ENCODE data around the gene HNRNPL. TPM values are rescaled to one million over a fixed set of nuclear protein-coding genes. Genes with fewer than 3 reads are reported as not detected.
"Not testable (repeated sequence)": the region's sequence is repeated elsewhere in the genome, so short reads cannot be mapped to it uniquely, and the experiment has no call there.

The HNRNPL gene
- total RNA-seq, 1 experiment from 2014 or later, result 212 TPM

DNA sequence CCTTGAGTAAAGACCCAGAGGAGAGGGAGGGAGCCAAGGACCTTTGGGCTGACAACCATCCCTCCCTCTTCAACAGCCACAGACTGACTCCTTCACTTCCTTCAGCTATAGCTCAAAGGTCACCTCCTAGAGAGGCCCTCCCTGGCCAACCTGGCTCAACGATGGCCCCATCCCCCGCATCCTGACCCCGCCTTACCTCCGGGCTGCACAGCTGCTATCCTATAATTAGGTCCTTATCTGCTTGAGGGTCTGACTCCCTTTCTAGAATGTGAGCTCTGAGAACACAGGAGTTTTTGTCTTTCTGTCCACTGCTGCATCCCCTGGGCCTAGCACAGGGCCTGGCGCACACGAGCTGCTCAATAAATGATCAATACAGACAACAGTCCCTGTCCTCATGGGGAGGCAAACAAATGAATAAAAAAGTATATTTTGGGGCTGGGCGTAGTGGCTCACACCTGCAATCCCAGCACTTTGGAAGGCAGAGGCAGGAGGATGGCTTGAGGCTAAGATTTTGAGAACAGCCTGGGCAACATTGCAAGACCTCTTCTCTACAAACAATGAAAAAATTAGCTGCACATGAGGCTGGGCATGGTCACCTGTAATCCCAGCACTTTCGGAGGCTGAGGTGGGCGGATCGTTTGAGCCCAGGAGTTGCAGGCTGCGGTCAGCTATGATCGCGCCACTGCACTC, 30.4 kb downstream of the HNRNPL start:
- no peaks in the 10 kb centered on the region for H3K27me3 ChIP-seq (ENCODE audit: low read length)
- no peak overlapping the region for H2AFZ ChIP-seq (ENCODE audit: low read length)
- H3K4me1 ChIP-seq (ENCODE audit: low read length), result no peaks in the 10 kb centered on the region
- no peak overlapping the region for H3K27ac ChIP-seq (ENCODE audit: low read length)
- no peak overlapping the region for H3K4me3 ChIP-seq (ENCODE audit: low read length)
- no peak overlapping the region for H3K4me2 ChIP-seq (ENCODE audit: low read depth, low read length, poor library complexity, severe bottlenecking)
- H3K79me2 ChIP-seq (ENCODE audit: low read length), result no peaks in the 10 kb centered on the region
- H4K20me1 ChIP-seq (ENCODE audit: insufficient read depth, low read depth, low read length), result no peaks in the 10 kb centered on the region
- no peak overlapping the region for H3K9ac ChIP-seq (ENCODE audit: low read length)
- H3K36me3 ChIP-seq (ENCODE audit: insufficient read depth, low read length), result peaks cover 11% of the 10 kb centered on the region
- H3K9me2 ChIP-seq (replicated peaks; ENCODE audit: insufficient read depth, low read length), result no peaks in the 10 kb centered on the region
- no peak for DNase-seq
- H3K9me3 ChIP-seq (ENCODE audit: low read length), result no peaks in the 10 kb centered on the region

DNA sequence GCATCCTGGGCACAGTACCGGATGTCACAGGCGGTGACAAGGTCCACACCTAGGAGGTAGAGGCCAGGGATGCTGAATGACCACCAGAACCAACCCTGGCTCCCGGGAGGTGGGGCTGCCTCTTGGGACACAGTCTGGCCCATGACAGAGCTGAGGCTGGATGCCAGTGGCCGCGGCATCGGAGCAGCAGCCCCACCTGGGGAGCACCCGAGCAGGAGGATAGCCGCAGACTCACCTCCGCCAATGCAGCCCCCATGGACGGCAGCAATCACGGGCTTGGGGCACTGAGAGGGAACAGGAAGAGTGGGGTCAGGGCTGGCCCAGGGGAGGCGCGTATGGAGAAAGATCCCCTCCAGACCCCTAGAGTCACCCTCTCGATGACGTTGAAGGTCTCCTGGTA, 32.7 kb downstream of the HNRNPL start:
- Histone ChIP-seq H3K4me2 (ENCODE audit: low read depth, low read length, poor library complexity, severe bottlenecking) (no peak overlapping the region), H2AFZ (ENCODE audit: low read length) (no peak overlapping the region), H3K9ac (ENCODE audit: low read length) (no peak overlapping the region), H3K4me3 (ENCODE audit: low read length) (no peak overlapping the region), H3K36me3 (ENCODE audit: insufficient read depth, low read length) (no peaks in the 10 kb centered on the region), H3K27ac (ENCODE audit: low read length) (no peak overlapping the region), H3K9me2 (replicated peaks; ENCODE audit: insufficient read depth, low read length) (no peaks in the 10 kb centered on the region), H3K4me1 (ENCODE audit: low read length) (no peaks in the 10 kb centered on the region), H3K27me3 (ENCODE audit: low read length) (no peaks in the 10 kb centered on the region), H4K20me1 (ENCODE audit: insufficient read depth, low read depth, low read length) (no peaks in the 10 kb centered on the region), H3K9me3 (ENCODE audit: low read length) (no peaks in the 10 kb centered on the region), H3K79me2 (ENCODE audit: low read length) (no peaks in the 10 kb centered on the region)
- no peak for DNase-seq

DNA sequence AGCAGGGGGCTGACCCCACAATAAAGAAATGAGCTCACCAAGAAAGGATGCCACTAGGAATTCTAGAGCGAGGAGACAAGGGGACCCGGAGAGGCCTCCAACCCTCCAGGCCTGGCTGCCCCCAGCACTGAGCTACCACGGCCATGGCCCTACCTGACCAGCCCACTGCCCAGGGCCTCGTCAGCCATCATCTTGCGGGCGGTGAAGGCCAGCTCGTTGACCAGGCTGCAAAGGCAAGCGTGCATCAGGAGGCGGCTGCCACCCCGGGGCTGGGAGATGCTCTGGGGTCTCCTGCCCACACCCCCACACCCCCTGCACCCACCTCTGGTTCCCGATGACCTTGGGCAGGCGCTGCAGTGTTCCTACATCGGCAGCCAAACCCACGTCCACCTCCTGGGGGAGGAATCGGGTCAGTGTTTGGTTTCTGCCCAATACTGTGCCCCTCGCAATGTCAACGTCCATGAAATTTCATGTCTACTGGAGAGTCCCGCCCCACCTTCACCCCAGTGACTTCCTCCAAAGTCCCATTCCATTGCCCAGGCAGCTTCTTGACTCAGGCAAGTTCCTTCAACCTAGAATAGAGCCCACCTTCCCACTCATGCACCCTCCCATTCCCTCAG, 33.5 kb downstream of the HNRNPL start:
- no peaks in the 10 kb centered on the region for H3K9me2 ChIP-seq (replicated peaks; ENCODE audit: insufficient read depth, low read length)
- no peak overlapping the region for H3K4me3 ChIP-seq (ENCODE audit: low read length)
- H3K27me3 ChIP-seq (ENCODE audit: low read length), result no peaks in the 10 kb centered on the region

DNA sequence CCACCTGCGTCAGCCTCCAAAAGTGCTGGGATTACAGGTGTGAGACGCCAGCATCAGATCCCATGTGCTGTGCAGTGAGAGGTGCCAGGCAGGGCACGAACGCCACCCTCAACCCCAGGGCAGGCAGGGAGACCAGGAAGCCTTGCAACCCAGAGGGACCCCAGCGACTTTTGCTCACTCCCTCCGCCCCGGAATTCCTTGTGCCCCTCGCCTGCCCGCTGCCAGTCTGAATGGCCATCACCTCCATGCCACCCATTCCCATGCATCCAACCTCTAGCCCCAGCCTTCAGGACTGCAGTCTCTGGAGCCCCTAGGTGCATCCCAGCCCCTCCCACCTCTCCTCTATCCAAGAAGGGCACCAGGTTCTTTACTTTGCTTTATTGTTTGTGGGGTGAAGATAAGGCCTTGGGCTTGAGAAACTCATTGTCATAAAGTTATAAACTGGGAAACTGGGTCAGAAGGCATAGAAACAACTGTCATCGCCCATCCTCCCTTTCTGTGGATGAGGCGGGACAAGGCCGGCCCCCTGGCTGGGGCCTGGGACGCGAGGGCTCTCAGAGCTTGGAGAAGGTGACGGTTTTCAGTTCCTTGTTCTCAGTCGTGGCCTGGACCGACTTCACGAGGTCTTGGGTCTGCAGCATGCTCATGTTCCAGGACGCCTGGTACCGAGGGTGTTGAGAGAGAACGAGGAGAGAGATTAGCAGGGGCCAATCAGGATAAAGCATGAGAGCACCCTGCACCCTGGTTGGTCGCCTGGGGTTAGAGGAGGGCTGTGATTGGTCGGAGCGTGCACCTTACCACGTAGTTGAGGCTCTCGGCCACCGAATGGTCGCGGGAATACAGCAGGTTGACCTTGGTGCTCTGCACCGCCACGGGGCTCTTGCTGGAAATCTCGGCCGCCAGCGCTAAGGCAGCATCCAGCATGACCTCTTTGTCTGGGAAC, 34.5 kb downstream of the HNRNPL start:
- Histone ChIP-seq H3K9me2 (replicated peaks; ENCODE audit: insufficient read depth, low read length) (no peaks in the 10 kb centered on the region), H3K4me2 (ENCODE audit: low read depth, low read length, poor library complexity, severe bottlenecking) (no peak overlapping the region), H2AFZ (ENCODE audit: low read length) (no peak overlapping the region), H3K79me2 (ENCODE audit: low read length) (no peaks in the 10 kb centered on the region), H4K20me1 (ENCODE audit: insufficient read depth, low read depth, low read length) (no peaks in the 10 kb centered on the region), H3K4me3 (ENCODE audit: low read length) (no peak overlapping the region), H3K9me3 (ENCODE audit: low read length) (no peaks in the 10 kb centered on the region), H3K36me3 (ENCODE audit: insufficient read depth, low read length) (no peaks in the 10 kb centered on the region), H3K4me1 (ENCODE audit: low read length) (no peaks in the 10 kb centered on the region), H3K27me3 (ENCODE audit: low read length) (no peaks in the 10 kb centered on the region), H3K9ac (ENCODE audit: low read length) (no peak overlapping the region), H3K27ac (ENCODE audit: low read length) (no peak overlapping the region)
- no peak for DNase-seq

More for the DNA sequence above, 33.5 kb downstream of the HNRNPL start:
- Histone ChIP-seq H3K9me3 (ENCODE audit: low read length) (no peaks in the 10 kb centered on the region), H2AFZ (ENCODE audit: low read length) (no peak overlapping the region), H3K36me3 (ENCODE audit: insufficient read depth, low read length) (no peaks in the 10 kb centered on the region), H3K4me1 (ENCODE audit: low read length) (no peaks in the 10 kb centered on the region), H3K9ac (ENCODE audit: low read length) (no peak overlapping the region), H3K79me2 (ENCODE audit: low read length) (no peaks in the 10 kb centered on the region), H3K27ac (ENCODE audit: low read length) (no peak overlapping the region), H3K4me2 (ENCODE audit: low read depth, low read length, poor library complexity, severe bottlenecking) (no peak overlapping the region), H4K20me1 (ENCODE audit: insufficient read depth, low read depth, low read length) (no peaks in the 10 kb centered on the region)
- DNase-seq, result no peak

DNA sequence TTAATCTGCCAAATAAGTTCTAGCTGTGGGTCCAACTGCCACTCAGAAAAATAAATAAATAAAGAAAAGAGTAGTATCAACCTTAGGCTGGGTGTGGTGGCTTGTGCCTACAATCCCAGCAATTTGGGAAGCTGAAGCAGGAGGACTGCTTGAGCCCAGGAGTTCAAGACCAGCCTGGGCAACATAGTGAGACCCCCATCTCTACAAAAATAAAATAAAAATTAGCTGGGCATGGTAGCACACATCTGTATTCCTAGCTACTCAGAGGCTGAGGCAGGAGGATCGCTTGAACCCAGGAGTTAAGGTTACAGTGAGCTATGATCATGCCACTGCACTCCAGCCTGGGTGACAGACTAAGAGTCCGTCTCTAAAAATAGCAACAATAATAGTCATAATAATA, 35.9 kb downstream of the HNRNPL start:
- not testable (repeated sequence) for H3K36me3 ChIP-seq (ENCODE audit: insufficient read depth, low read length); H3K79me2 ChIP-seq (ENCODE audit: low read length); H3K27me3 ChIP-seq (ENCODE audit: low read length); H3K4me2 ChIP-seq (ENCODE audit: low read depth, low read length, poor library complexity, severe bottlenecking); H2AFZ ChIP-seq (ENCODE audit: low read length); H3K27ac ChIP-seq (ENCODE audit: low read length); H3K4me1 ChIP-seq (ENCODE audit: low read length); H3K4me3 ChIP-seq (ENCODE audit: low read length); H3K9ac ChIP-seq (ENCODE audit: low read length); H3K9me2 ChIP-seq (replicated peaks; ENCODE audit: insufficient read depth, low read length); H4K20me1 ChIP-seq (ENCODE audit: insufficient read depth, low read depth, low read length); H3K9me3 ChIP-seq (ENCODE audit: low read length); DNase-seq

DNA sequence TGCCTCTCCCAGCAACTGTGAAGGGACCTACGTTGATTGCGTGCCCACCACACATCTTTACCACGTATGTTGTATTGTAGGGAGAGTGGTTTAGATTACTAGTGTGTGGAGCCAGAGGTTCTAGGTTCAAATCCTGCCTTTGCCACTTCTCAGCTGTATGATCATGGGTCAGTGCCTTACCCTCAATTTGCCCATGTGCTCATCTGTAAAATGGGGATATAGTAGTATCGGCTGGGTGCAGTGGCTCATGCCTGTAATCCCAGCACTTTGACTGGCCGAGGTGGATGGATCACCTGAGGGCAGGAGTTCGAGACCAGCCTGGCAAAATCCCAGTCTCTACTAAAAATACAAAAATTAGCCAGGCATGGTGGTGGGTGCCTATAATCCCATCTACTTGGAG, 36.5 kb downstream of the HNRNPL start:
- Histone ChIP-seq H3K9me2 (replicated peaks; ENCODE audit: insufficient read depth, low read length) (no peaks in the 10 kb centered on the region), H3K9ac (ENCODE audit: low read length) (no peak overlapping the region)

DNA sequence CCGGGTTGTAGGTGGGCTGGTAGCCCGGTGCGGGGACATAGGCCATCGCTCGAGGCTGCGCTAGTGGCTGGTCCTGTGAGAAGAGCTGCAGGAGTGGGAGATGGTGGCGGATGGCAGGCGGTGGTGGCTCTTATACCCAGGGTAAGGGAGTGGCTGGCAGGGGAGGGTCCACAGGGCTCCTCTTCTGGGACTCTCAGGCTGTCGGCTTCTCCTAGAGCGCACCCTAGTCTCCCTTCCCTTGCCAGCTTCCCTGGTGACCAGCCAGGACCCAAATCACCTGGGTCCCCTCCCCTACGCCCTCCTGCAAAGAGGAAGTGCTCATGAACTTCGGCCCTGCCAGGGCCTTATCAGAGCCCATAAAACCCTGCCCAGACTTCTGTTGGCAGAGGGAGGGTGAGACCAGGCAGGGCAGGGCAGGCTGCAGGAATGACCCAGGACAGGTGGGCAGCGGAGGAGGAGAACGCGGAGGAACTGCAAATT, 36.9 kb downstream of the HNRNPL start, which contains the start of gene LGALS4:
LGALS4 (minus strand) TSS at position 105 of the 480 bp plus-strand sequence; CDS start at position 46, 59 bp downstream.
- H3K9ac ChIP-seq (ENCODE audit: low read length), result no peak within 1 kb of the TSS
- H3K27me3 ChIP-seq (ENCODE audit: low read length), result no peaks in the 10 kb centered on the region
- H4K20me1 ChIP-seq (ENCODE audit: insufficient read depth, low read depth, low read length), result no peaks in the 10 kb centered on the region
- no peaks in the 10 kb centered on the region for H3K9me3 ChIP-seq (ENCODE audit: low read length)
- no peak for DNase-seq
- H3K79me2 ChIP-seq (ENCODE audit: low read length), result no peaks in the 10 kb centered on the region
- no peaks in the 10 kb centered on the region for H3K9me2 ChIP-seq (replicated peaks; ENCODE audit: insufficient read depth, low read length)
- no peak within 1 kb of the TSS for H3K27ac ChIP-seq (ENCODE audit: low read length)
- H3K36me3 ChIP-seq (ENCODE audit: insufficient read depth, low read length), result no peaks in the 10 kb centered on the region
- H2AFZ ChIP-seq (ENCODE audit: low read length), result no peak within 1 kb of the TSS
- no peak within 1 kb of the TSS for H3K4me2 ChIP-seq (ENCODE audit: low read depth, low read length, poor library complexity, severe bottlenecking)
- no peak within 1 kb of the TSS for H3K4me3 ChIP-seq (ENCODE audit: low read length)
- H3K4me1 ChIP-seq (ENCODE audit: low read length), result no peaks in the 10 kb centered on the region

More for the DNA sequence above, 36.5 kb downstream of the HNRNPL start:
- H2AFZ ChIP-seq (ENCODE audit: low read length), result no peak overlapping the region
- no peak for DNase-seq
- no peaks in the 10 kb centered on the region for H3K27me3 ChIP-seq (ENCODE audit: low read length)
- H3K4me2 ChIP-seq (ENCODE audit: low read depth, low read length, poor library complexity, severe bottlenecking), result no peak overlapping the region
- no peaks in the 10 kb centered on the region for H3K9me3 ChIP-seq (ENCODE audit: low read length)
- no peaks in the 10 kb centered on the region for H3K79me2 ChIP-seq (ENCODE audit: low read length)
- H3K4me3 ChIP-seq (ENCODE audit: low read length), result no peak overlapping the region
- H4K20me1 ChIP-seq (ENCODE audit: insufficient read depth, low read depth, low read length), result no peaks in the 10 kb centered on the region
- no peak overlapping the region for H3K27ac ChIP-seq (ENCODE audit: low read length)
- H3K4me1 ChIP-seq (ENCODE audit: low read length), result no peaks in the 10 kb centered on the region
- H3K36me3 ChIP-seq (ENCODE audit: insufficient read depth, low read length), result no peaks in the 10 kb centered on the region
